WTC11 (cell line): ENCODE data around the gene LTF. TPM values are rescaled to one million over a fixed set of nuclear protein-coding genes. Genes with fewer than 3 reads are reported as not detected.

Experiments
- ATAC-seq: fragments of 200-7000 bp; cut with Tn5 transposase; 2 replicates; pipeline ENCODE4 v1.10.0; 2021; ENCODE audit warnings: mild to moderate bottlenecking, moderate library complexity
- CTCF ChIA-PET: fragments of 300-600 bp; sonication (Branson Sonifier 250); formaldehyde crosslinking; loops from one replicate; lab custom pipeline; 2021; ENCODE audit warnings: antibody characterized with exemption; lab: Charles Lee
- POLR2A ChIA-PET: fragments of 350-600 bp; sonication (Branson Sonifier 250); formaldehyde crosslinking; loops from one replicate; lab custom pipeline; 2021; ENCODE audit warnings: antibody characterized with exemption; lab: Charles Lee
- DNase-seq: peaks from one replicate; pipeline ENCODE4 v3.0.0; 2021; ENCODE audit warnings: low spot score
- H3K27ac Mint-ChIP-seq: 2 replicates; pipeline ENCODE4 v1.8.0; 2021; ENCODE audit warnings: mixed read lengths
- H3K27me3 Mint-ChIP-seq: 2 replicates; pipeline ENCODE4 v1.8.0; 2021; ENCODE audit warnings: low read depth, mild to moderate bottlenecking, moderate library complexity, mixed read lengths
- H3K36me3 Mint-ChIP-seq: 2 replicates; pipeline ENCODE4 v1.8.0; 2021; ENCODE audit warnings: mixed read lengths
- H3K4me1 Mint-ChIP-seq: 2 replicates; pipeline ENCODE4 v1.8.0; 2022; ENCODE audit warnings: mixed read lengths
- H3K4me3 Mint-ChIP-seq: 2 replicates; pipeline ENCODE4 v1.8.0; 2021; ENCODE audit warnings: mild to moderate bottlenecking, moderate library complexity, mixed read lengths
- H3K9me3 Mint-ChIP-seq: 2 replicates; pipeline ENCODE4 v1.8.0; 2021; ENCODE audit warnings: mixed read lengths
- ATF1 ChIP-seq: sonication (generic); formaldehyde crosslinking; IDR thresholded peaks from 2 replicates; pipeline ENCODE4 v1.8.1; 2023; ENCODE audit warnings: mild to moderate bottlenecking, moderate library complexity, missing genetic modification reagents
- ATF6 ChIP-seq: sonication (generic); formaldehyde crosslinking; IDR thresholded peaks from 2 replicates; pipeline ENCODE4 v1.8.1; 2023; ENCODE audit warnings: mild to moderate bottlenecking, missing genetic modification reagents
- E2F1 ChIP-seq: sonication (generic); formaldehyde crosslinking; IDR thresholded peaks from 2 replicates; pipeline ENCODE4 v1.8.0; 2022; ENCODE audit warnings: mild to moderate bottlenecking, missing genetic modification reagents
- ELF4 ChIP-seq: sonication (generic); formaldehyde crosslinking; IDR thresholded peaks from 2 replicates; pipeline ENCODE4 v1.8.1; 2022; ENCODE audit warnings: low read depth, mild to moderate bottlenecking, moderate library complexity, missing genetic modification reagents
- GTF2I ChIP-seq: fragments of 250-450 bp; sonication (Bioruptor Pico); conservative IDR thresholded peaks from 2 replicates; pipeline ENCODE4 v1.4.0; 2021; ENCODE audit warnings: mild to moderate bottlenecking
- IRF2 ChIP-seq: sonication (generic); formaldehyde crosslinking; IDR thresholded peaks from 2 replicates; pipeline ENCODE4 v1.8.0; 2022; ENCODE audit warnings: low read depth, missing genetic modification reagents, borderline replicate concordance
- JAZF1 ChIP-seq: fragments of 250-450 bp; sonication (Bioruptor Pico); IDR thresholded peaks from 2 replicates; pipeline ENCODE4 v1.9.0; 2021; ENCODE audit warnings: moderate library complexity, mild to moderate bottlenecking, inconsistent platforms
- MAX ChIP-seq: sonication (generic); formaldehyde crosslinking; IDR thresholded peaks from 2 replicates; pipeline ENCODE4 v1.8.0; 2022; ENCODE audit warnings: mild to moderate bottlenecking, missing genetic modification reagents
- NFATC4 ChIP-seq: fragments of 250-450 bp; sonication (Bioruptor Pico); IDR thresholded peaks from 2 replicates; pipeline ENCODE4 v1.9.0; 2021; ENCODE audit warnings: mild to moderate bottlenecking
- NR3C1 ChIP-seq: sonication (generic); formaldehyde crosslinking; conservative IDR thresholded peaks from 2 replicates; pipeline ENCODE4 v1.8.1; 2023; ENCODE audit warnings: low read depth, mild to moderate bottlenecking, missing genetic modification reagents
- TCF7 ChIP-seq: sonication (generic); formaldehyde crosslinking; IDR thresholded peaks from 2 replicates; pipeline ENCODE4 v1.8.0; 2022; ENCODE audit warnings: mild to moderate bottlenecking, low read depth, missing genetic modification reagents, moderate library complexity
- TP53 ChIP-seq: sonication (generic); formaldehyde crosslinking; IDR thresholded peaks from 2 replicates; pipeline ENCODE4 v1.8.1; 2023; ENCODE audit warnings: mild to moderate bottlenecking, missing genetic modification reagents
- USF2 ChIP-seq: sonication (generic); formaldehyde crosslinking; IDR thresholded peaks from 2 replicates; pipeline ENCODE4 v1.8.1; 2023; ENCODE audit warnings: mild to moderate bottlenecking, missing genetic modification reagents, moderate library complexity
- ZBTB21 ChIP-seq: sonication (generic); formaldehyde crosslinking; IDR thresholded peaks from 2 replicates; pipeline ENCODE4 v1.8.1; 2023; ENCODE audit warnings: mild to moderate bottlenecking, missing genetic modification reagents, borderline replicate concordance
- ZNF121 ChIP-seq: sonication (generic); formaldehyde crosslinking; IDR thresholded peaks from 2 replicates; pipeline ENCODE4 v1.8.0; 2023; ENCODE audit warnings: missing genetic modification reagents
- ZNF416 ChIP-seq: fragments of 250-450 bp; sonication (Bioruptor Pico); IDR thresholded peaks from 2 replicates; pipeline ENCODE4 v1.9.0; 2021; ENCODE audit warnings: mild to moderate bottlenecking, inconsistent platforms
- ZNF532 ChIP-seq: fragments of 250-450 bp; sonication (Bioruptor Pico); IDR thresholded peaks from 2 replicates; pipeline ENCODE4 v1.9.0; 2021; ENCODE audit warnings: mild to moderate bottlenecking, borderline replicate concordance
- total RNA-seq: library from RNA; stranded (reverse); gene quantifications from 3 replicates; pipeline ENCODE4 v1.2.3, GENCODE V29; 2021
- TF ChIP-seq, protein P1 (sequence below): fragments of 200-600 bp; IDR thresholded peaks from 2 replicates; pipeline ENCODE4 v1.8.0; 2022; ENCODE audit warnings: antibody characterized with exemption
- TF ChIP-seq, protein P2 (sequence below): fragments of 250-450 bp; sonication (Bioruptor Pico); IDR thresholded peaks from 2 replicates; pipeline ENCODE4 v2.1.2; 2022; ENCODE audit warnings: mild to moderate bottlenecking, moderate library complexity
- TF ChIP-seq, protein P3 (sequence below): fragments of 250-450 bp; sonication (Bioruptor Pico); IDR thresholded peaks from 2 replicates; pipeline ENCODE4 v1.8.0; 2021; ENCODE audit warnings: mild to moderate bottlenecking
- TF ChIP-seq, protein P4 (sequence below): sonication (generic); formaldehyde crosslinking; IDR thresholded peaks from 2 replicates; pipeline ENCODE4 v1.8.1; 2023; ENCODE audit warnings: mild to moderate bottlenecking, missing genetic modification reagents

Gene LTF
- total RNA-seq, 1 experiment from 2014 or later, result 0.22 TPM

GRCh38 chr3:46504789-46505188 lies 40.1 kb upstream of the LTF start (continued):
- TF ChIP-seq, protein P1, sequence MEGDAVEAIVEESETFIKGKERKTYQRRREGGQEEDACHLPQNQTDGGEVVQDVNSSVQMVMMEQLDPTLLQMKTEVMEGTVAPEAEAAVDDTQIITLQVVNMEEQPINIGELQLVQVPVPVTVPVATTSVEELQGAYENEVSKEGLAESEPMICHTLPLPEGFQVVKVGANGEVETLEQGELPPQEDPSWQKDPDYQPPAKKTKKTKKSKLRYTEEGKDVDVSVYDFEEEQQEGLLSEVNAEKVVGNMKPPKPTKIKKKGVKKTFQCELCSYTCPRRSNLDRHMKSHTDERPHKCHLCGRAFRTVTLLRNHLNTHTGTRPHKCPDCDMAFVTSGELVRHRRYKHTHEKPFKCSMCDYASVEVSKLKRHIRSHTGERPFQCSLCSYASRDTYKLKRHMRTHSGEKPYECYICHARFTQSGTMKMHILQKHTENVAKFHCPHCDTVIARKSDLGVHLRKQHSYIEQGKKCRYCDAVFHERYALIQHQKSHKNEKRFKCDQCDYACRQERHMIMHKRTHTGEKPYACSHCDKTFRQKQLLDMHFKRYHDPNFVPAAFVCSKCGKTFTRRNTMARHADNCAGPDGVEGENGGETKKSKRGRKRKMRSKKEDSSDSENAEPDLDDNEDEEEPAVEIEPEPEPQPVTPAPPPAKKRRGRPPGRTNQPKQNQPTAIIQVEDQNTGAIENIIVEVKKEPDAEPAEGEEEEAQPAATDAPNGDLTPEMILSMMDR, result no peak
- no peak for TF ChIP-seq TCF7 (CRISPR knock-in tag)
- no peak for TF ChIP-seq ZBTB21 (CRISPR knock-in tag)
- no peak for TF ChIP-seq JAZF1 (CRISPR knock-in tag)
- no peak for TF ChIP-seq ZNF416 (CRISPR knock-in tag)
- no peak for TF ChIP-seq MAX (CRISPR knock-in tag)
- TF ChIP-seq ELF4 (CRISPR knock-in tag), result no peak
- no peak for TF ChIP-seq ATF1 (CRISPR knock-in tag)
- no peak for TF ChIP-seq IRF2
- no peak for TF ChIP-seq GTF2I (CRISPR knock-in tag)
- TF ChIP-seq, protein P2, sequence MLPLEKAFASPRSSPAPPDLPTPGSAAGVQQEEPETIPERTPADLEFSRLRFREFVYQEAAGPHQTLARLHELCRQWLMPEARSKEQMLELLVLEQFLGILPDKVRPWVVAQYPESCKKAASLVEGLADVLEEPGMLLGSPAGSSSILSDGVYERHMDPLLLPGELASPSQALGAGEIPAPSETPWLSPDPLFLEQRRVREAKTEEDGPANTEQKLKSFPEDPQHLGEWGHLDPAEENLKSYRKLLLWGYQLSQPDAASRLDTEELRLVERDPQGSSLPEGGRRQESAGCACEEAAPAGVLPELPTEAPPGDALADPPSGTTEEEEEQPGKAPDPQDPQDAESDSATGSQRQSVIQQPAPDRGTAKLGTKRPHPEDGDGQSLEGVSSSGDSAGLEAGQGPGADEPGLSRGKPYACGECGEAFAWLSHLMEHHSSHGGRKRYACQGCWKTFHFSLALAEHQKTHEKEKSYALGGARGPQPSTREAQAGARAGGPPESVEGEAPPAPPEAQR (CRISPR knock-in tag), result no peak

DNA sequence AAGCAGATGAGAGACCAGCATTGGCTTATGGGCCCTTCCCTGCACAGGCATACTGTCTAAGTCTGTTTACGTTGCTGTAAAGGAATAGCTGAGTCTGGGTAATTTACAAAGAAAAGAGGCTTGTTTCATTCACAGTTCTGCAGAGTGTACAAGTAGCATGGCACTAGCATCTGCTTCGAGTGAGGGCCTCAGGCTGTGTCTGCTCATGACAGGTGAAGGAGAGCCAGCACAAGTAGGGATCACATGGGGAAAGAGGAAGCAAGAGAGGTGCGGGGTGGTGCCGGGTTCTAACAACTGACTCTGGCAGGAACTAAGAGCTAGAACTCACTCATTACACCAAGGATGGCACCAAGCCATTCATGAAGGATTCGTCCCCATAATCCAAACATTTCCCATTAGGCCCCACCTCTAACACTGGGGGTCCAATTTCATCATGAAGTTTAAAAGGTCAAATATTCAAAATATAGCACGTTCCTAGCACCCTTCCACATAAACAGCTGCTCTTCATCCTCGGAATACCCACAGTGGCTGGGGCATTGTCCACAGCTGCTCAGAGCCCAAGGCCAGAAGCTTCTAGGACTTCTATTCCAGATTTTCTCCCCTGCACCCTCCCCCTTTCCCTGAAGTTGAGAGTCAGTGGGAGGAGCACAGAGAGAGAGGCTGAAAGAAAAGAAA lies 38.6 kb upstream of the LTF start:
- ATAC-seq, result no peak
- ChIA-PET POLR2A (interaction anchor here (0.6 kb wide), 1 partner anchor 263 kb away, joined by 3 read pairs; no protein-coding TSS in a partner anchor), CTCF (interaction anchor here (0.8 to 1.2 kb wide), 4 partner anchors 15 to 127 kb away, joined by 3 to 4 read pairs (median 4); no protein-coding TSS in a partner anchor)
- Mint-ChIP-seq H3K27me3 (peaks cover 8% of the 10 kb centered on the region), H3K27ac (no peak overlapping the region), H3K9me3 (peaks cover 4% of the 10 kb centered on the region; the same call in 1 of the 2 replicates), H3K4me1 (peaks cover 39% of the 10 kb centered on the region), H3K4me3 (no peak overlapping the region), H3K36me3 (no peaks in the 10 kb centered on the region)
- DNase-seq, result no peak
- TF ChIP-seq, protein P3, sequence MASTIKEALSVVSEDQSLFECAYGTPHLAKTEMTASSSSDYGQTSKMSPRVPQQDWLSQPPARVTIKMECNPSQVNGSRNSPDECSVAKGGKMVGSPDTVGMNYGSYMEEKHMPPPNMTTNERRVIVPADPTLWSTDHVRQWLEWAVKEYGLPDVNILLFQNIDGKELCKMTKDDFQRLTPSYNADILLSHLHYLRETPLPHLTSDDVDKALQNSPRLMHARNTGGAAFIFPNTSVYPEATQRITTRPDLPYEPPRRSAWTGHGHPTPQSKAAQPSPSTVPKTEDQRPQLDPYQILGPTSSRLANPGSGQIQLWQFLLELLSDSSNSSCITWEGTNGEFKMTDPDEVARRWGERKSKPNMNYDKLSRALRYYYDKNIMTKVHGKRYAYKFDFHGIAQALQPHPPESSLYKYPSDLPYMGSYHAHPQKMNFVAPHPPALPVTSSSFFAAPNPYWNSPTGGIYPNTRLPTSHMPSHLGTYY (CRISPR knock-in tag), result no peak
- TF ChIP-seq ZNF121 (CRISPR knock-in tag) (no peak), ZBTB21 (CRISPR knock-in tag) (no peak), TP53 (CRISPR knock-in tag) (no peak), TCF7 (CRISPR knock-in tag) (no peak), USF2 (CRISPR knock-in tag) (no peak), NR3C1 (CRISPR knock-in tag) (no peak), ZNF532 (no peak), NFATC4 (CRISPR knock-in tag) (no peak), E2F1 (CRISPR knock-in tag) (no peak), ATF6 (CRISPR knock-in tag) (no peak), ELF4 (CRISPR knock-in tag) (no peak)
- TF ChIP-seq, protein P4, sequence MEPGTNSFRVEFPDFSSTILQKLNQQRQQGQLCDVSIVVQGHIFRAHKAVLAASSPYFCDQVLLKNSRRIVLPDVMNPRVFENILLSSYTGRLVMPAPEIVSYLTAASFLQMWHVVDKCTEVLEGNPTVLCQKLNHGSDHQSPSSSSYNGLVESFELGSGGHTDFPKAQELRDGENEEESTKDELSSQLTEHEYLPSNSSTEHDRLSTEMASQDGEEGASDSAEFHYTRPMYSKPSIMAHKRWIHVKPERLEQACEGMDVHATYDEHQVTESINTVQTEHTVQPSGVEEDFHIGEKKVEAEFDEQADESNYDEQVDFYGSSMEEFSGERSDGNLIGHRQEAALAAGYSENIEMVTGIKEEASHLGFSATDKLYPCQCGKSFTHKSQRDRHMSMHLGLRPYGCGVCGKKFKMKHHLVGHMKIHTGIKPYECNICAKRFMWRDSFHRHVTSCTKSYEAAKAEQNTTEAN (CRISPR knock-in tag), result no peak
